GM21786 (cell line): ENCODE measurements around the gene SAMD7.

ENCODE experiments used
- ATAC-seq: cut with Tn5 transposase; IDR thresholded peaks from one replicate; pipeline ENCODE4 v1.9.1; 2021; ENCODE audit not compliant: unreplicated experiment

The SAMD7 gene

DNA sequence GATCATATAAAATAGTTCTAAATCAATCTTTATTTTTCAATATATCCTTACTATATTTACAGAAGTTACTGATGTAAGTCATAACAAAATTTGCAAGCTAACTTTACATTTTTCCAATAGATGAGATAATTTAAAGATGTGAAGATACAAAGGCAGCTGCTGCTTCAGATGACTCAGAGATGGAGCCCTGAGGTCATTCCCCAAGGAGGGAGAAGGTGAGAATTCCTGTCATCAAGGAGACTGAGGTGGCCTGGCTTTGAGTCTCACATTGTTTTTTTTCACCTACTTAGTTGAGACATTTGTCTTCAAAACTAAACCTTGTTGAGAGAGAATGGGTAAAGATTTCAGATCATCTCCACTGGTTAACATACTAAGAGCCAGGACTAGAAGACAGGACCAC, 3.9 kb upstream of the SAMD7 start:
- ATAC-seq, result no peak

DNA sequence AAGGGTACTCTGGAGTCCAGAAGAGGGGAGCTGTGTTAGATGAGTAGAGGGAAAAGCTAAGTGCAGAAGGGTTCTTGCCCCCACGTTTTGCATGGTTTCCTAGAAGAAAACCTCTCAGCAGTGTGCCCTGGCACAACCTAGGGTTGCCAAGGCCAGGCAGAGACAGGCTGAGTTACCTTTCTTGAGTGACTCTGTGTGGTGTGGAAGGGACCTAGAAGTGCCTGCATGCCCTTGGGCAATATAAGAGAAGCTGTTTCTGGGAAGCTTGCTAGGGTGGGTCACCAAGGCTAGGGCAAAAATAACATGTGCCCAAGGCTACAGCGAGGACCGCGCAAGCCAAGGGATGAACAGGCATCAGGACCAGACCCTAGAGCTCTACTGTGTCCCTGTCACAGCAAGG, 3.4 kb upstream of the SAMD7 start:
- no peak for ATAC-seq

DNA sequence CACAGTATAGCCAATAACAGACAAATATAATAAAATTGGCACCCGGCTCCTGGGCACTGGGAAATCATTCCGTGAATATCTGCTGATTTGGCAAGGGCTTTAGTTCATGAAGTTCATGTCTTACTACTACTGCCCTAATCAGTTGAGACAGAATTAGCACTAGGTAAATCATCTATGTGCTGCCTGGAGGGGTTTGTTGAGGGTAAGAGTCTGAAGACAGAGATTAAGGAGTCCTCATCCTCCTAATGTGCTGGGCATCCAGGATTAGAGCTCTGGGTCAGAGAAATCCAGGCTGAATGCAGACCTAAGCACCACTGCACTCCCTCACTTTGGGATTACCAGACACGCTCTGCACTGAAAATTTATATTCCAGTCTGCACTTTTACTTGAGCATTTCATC, 2.0 kb downstream of the SAMD7 start:
- no peak for ATAC-seq

DNA sequence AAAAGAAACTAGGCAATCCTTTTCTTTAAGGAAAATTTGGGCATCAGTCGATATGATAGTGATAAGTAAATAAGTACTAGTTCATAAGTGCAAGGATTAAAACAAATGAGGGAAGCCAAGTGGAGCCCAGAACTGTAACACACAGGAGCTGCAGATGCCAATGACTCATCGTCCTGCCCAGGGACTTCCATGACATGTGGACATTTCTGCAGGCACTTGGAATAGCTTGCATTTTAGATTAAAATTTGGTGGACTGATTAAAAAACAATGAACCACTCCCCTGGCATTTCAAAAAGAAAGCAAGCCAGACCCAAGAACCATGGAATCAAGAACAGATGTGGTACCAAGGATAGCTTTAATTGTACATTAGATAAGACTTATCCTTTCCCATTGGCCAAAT, 2.9 kb downstream of the SAMD7 start:
- no peak for ATAC-seq

DNA sequence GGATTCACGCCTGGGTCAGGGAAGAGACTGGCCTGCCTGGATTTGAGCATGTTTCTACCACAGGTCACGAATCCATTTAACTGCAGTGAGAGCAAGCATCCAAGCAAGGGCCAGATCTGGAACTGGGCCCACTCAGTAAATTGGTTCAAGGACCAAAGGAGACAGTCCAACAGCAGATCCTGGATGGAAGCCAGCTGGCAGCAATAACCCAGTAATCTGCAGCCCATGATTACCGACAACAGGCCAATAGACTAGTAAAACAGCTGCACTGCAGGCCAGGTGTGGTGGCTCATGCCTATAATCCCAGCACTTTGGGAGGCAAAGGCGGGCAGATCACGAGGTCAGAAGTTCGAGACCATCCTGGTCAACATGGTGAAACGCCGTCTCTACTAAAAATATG, 11.8 kb downstream of the SAMD7 start:
- ATAC-seq, result no peak

DNA sequence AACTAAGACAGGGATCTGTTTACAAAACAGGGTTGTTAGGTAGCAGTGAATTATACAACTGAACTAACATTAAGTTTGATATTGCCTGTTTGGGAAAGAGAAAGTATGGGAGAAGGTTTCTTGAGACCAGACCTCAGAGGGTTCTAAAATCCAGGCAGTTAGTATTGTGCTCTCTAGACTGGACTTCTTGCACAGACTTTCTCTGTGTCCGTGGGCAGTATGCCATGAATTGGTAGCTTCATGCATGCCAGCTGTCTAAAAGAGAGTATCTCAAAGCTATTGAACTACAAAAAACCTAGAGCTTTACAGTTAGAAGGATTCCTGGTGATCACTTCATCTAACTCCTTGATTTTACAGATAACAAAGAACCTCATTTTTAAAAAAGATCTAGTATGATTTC, 12.5 kb downstream of the SAMD7 start:
- ATAC-seq, result no peak

DNA sequence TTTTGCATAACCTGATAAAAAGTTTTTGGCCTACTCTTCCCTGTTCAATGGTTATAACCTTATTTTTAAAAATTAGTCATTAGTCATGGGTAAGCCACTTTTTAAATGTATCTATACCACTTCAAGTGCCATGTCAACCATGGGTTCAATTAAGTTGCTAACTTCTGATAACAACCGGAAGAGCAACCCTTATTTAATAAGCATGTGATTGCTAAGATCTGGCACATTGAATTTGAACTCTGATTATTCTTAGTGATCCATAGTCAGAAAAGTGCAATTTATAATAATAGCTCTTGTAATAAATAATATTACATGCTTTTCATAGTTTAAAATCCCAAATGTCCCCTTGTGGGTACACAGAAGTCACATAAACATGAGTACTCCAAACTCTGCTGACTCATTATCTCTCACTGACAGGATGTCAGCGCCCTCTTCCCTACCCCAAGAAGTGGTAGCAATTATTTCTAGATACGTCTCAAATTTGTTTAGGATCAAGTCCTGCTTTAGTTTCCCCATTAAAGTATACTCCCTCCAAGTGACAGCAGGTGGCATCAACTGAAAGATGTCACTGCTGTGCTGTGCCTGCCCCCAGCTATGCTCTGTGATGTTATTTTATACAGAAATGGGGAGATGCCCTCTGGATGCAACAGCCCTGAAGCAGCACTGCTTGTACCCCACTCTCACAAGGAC, 18.6 kb downstream of the SAMD7 start:
- peak; percentile 28 for ATAC-seq

DNA sequence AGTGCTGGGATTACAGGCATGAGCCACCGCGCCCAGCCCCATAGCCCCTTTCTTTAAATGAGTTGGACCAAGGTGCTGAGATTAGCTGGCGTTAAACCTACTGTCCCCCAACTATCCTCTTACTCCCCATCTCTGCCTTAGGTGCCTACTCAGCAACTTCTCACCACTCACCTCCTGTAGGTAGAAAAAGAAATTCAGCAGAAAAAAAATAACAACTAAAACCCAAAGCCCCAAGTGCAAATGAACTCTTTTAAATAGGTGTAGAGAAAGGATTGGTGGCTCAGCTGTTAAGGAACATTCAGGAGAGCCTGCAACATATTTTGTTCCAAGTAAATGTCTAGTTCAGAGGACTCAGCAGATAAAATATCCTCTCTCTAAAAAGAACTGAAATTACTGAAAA, 19.5 kb downstream of the SAMD7 start:
- no peak for ATAC-seq

DNA sequence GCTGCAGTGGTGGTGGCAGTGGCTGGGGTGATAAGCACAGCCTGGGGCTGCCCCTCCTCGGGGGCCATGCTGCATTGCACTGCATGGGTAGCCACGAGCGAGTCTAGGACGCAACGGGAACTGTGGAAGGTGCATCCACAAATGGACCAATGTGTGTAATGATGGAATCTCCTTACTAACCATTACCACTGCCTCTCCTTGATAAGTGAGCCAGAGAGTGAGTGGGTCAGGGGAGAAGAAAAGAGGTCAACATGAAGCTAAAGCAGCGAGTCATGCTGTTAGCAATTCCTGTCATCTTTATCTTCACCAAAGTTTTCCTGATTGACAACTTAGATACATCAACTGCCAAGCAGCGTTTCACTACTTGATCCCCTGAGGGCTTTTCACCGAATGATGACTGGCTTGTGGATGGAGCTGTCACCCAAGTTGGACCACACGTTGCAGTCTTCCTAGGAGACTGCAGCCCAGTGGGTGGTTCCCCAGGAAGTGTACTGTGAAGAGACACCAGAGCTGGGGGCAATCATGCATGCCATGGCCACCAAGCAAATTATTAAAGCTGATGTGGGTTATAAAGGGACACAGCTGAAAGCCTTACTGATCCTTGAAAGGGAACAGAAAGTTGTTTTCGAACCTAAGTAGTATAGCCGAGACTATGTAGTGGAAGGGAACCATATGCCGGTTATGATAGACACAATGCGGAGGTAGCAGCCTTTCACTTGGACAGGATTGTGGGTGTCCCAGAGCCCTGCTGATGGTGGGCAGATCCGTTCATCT, 20.6 kb downstream of the SAMD7 start:
- peak; percentile 93 for ATAC-seq

DNA sequence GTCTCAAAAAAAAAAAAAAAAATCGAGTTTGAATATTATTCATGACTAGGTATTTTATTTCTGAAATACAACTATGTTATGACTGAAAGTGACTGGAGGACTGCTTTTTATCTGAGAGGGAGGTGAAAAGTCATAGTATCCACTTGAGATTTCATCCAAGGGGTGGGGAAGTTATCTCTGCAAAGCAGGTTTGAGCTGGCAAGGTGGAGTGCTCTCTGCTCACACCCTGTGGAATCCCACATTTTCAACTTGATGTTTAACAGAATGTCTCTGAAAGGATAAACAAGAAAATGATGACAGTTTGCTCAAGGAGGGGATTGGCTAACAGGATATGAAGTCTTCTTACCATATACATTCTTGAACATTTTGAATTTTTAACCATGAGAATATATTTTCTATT, 27.9 kb downstream of the SAMD7 start:
- no peak for ATAC-seq

DNA sequence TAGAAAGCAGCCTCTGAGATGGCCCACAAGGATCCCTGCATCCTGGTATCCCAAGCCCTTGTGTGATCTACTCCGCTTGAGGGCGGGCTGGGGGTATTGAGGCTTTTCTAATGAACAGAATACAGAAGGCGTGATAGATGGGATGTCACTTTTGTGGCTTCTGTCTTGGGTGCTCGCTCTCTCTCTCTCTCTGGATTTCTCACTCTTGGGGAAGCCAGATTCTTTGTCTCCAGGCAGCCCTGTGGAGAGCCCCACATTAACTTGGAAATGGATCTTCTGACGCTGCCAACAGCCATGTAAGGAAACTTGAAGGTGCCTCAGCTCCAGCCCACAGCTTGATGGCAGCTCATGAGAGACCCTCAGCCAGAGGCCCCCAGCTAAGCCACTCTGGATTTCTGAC, 28.4 kb downstream of the SAMD7 start:
- ATAC-seq, result no peak

DNA sequence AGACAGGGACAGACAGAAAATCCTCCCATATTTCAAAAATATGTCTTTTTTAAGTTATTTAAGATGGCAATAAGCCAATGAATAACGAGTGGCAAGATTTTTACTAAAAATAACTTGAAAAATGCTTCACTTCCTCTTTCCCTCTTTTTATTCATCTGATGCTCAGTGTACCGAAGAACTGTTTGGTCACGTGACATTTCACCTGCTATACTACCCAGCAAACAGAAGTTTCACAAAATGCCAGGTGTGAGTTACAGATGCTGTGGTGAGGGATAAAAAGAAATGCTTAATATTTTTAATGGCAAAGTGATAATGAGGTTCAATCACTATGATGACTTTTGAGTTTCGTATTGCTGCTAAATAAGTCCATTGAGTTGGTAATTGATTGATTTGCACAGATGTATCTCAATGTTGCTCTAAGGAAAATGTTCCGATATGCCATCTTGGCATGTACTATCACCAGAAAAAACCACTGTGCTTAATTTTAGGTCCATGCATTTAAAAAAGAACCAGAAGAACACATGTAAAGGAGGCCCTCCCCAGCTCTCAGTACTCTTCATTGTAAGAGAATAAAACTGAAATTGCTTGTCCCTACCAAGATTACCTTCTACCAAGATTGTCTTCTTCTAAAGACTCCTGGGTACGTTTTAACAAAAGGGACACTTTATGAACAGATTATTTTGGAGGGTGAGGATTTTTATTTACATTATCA, 29.3 kb downstream of the SAMD7 start:
- peak; percentile 72 for ATAC-seq

DNA sequence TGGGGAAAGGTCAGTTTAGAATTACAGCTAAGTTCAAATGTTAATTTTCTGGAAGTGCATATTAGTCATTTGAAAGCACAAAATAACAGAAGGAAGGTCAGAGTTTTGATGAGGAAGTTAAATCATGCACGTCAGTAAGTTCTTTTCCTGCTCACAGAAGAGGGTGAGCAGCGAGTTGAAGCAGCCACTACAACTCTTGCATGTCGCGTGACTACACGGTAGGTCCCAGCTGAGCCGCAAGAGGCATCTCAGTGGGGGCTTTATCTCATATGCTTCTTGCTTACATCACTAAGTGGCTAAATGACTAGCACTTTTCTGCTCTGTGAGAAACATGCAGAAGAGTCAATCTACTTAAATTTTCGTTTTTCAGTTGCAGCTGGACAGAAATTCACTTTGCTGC, 33.9 kb downstream of the SAMD7 start:
- peak; percentile 85 for ATAC-seq

DNA sequence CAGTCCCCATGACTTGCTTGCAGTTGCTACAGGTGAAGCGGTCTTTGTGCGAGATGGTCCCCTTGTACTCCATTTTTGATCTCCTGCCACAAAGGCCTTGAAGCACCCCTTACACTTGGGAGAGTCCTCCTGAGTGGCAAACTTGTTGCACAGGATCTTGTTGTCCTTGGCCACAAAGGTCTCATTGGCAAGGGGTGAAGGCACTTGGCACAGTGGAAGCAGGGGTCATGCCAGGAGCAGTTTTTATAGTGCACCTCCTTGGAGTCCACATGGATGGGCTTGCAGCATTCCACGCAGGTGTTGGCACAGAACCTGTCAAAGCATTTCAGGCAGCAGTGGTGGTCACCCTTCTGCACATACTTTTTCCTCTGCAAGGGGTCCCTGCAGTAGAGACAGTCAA, 35.0 kb downstream of the SAMD7 start:
- ATAC-seq, result no peak

DNA sequence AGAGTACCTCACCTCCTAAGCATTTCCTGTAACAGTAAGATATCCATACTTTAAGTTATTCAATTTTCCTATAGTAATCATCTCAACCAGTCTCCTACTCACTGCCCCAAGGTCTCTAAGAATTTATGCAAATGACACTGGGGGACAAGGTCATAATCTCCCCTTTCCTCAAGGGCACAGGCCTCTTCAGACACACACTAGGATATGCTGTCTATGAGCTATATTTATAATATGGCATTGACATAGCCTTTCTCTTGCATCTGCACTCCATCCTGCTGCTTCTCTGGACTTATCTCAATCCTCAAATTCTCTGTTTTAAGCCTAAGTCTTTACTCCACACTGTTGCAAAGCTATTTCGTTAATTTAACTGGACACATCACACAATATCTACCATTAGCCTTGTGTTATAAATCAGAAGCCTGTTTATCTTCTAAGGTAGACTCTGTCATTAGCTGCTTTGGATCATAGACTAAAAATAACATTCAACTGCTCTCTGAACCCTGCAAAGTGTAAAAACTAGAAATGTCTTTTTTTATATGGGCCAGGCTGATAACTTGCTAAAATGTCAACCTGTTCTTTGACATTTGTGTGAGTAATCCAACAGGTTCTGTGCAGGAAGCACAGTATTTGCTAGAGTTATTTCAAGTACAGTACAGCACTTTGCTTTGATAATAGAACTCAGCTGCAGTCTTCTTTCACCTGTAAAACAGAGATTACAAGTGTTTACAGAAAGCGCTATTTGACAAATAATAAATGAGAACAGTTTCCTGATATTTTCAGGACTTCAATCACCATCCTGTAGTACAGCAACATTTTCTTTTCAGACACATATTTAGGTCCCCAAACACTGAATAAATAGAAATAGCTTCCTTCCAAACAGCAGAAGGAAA, 37.4 kb downstream of the SAMD7 start:
- no peak for ATAC-seq

DNA sequence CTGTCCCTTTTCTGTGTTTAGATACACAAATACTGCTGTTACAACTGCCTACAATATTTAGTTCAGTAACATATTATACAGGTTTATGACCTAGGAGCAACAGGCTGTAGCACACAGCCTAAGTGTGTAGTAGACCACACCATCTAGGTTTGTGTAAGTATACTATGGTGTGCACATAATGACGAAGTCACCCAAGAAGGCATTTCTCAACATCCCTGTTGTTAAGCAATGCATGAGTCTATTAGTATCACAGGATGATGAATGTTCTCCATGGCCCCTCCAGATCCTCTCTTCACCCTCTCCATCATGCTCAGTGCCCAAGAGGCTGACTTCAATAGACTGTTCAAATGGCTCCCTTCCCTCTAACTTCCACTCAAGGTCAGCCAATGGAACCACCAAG, 40.7 kb downstream of the SAMD7 start:
- no peak for ATAC-seq

DNA sequence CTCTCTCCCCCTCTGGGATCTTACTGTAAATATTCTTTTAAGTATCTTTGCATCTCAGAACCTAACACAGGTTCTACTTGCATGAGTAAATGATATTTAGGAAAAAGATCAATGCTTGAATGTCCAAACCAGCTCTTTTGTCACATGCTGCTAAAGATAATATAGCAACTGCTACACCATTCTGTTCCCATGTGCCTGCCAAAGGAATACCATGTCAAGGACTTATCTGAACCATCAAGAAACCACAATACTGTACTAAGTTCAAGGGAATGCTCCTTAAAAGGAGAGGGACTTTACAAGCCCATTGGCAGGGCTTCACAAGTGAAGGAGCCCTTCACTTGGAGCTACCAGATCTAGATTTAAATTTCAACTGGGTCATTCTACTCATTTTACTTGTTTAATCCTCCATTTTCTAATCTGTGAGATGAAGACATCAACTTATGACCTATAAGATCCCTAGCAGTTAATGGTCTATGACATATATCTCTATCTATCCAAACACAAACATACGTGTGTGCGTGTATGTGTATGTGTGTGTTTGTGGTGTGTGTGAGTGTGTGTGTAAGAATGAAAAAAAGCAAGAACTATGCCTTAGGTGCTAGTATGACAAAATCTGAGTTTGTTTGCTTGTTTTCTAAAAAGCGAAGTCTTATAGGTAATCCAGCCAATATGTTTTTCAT, 42.2 kb downstream of the SAMD7 start:
- peak; percentile 6 for ATAC-seq

DNA sequence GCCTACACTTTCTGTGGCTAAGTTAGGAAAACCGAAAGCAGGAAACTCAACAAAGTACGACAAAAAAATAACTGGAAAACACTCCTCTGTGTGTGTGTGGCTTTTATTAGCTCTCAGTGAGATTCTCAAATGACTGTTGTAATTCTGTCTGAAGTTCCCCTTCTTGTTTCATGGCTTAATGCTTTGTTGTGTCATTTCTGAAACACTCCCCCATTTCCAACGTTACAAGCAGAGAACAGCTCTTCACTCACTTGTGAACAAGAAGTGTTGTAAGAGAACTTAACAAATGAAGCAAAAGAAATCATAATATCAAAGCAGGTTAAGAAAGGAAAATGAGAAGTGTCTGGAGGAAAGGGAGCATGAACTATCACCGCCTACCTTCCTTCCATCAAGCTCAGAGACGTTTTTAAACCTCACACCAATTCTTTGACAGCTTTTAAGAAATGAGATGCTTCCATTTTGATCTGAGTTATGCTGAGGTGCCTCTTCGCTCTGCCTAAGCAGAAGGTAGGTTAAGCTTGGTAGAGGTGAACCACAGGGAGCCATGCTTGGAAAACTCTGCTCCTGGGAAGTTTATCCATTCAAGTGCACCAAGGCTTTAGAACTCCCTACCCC, 42.9 kb downstream of the SAMD7 start:
- peak; percentile 80 for ATAC-seq

DNA sequence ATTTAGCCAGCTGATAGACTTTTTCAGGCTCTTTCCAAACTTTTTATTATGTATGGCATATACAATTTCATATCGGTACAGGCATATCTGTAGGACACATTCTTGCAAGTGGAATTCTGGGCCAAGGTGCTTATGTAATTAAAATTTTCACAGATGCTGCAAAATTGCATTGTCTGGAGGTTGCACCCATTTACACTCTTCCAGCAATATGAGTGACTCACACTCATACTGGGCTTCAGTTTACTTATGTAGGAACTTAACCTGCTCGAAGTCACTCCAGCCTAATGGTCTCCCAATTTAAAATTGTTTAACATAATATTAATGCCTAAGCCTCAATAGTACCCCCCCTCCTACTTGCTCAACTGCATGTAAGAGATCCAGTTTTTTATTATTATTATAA, 44.0 kb downstream of the SAMD7 start:
- no peak for ATAC-seq

DNA sequence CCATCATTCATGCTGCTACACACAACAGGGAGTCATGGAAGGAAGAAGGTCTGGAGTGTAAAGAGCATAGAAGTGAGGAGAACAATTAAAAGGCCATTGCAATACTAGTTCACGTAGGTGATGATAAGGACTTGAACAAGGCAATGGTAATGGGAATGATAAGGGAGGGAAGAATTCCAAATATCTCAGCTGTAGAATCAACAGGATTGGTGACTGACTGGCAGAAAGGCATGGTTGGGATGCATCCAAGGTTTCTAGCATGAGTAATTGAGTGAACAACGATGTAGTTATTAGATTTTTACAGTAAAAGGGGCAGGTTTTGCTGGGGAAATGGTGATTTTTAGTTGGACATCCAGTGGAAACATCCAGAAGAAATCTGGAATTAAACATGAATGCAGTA, 52.8 kb downstream of the SAMD7 start:
- no peak for ATAC-seq
